ENCODE measurements around the gene PRDM12.

DNA sequence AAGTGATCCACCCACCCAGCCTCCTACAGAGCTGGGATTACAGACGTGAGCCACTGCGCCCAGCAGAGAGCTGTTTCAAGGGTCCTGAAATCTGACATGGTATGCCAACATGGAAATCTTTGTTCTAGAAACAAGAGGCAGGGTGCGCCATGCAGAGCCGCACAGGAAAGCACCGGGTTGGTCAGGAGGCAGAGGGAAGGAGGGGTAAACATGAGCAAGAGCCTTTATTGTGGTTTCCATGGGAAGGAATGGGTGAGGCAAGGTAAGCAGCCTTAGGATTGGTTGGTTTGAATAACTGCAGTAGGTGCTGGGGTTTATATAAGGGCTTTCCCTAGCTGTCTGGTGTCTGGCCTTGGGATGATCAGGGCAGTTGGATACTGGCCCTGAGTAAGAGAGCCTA, 23.7 kb downstream of the PRDM12 start:
- TF ChIP-seq EZH2 (IDR thresholded peaks at IDR 0.05; ENCODE audit: borderline replicate concordance, low read length) (no peak), CTCF (IDR thresholded peaks at IDR 0.05; ENCODE audit: low read length) (no peak)

Measured in OCI-LY1 (cell line).